ENCODE results near the gene SULT2B1. TPM values are rescaled to one million over a fixed set of nuclear protein-coding genes. Genes with fewer than 3 reads are reported as not detected.
"Not testable (repeated sequence)": the region's sequence is repeated elsewhere in the genome, so short reads cannot be mapped to it uniquely, and the experiment has no call there.

The SULT2B1 gene
- total RNA-seq, 2 donors from 2014 or later = 14.6 to 43.0 TPM

GRCh38 chr19:48568345-48568886, 16.4 kb downstream of the SULT2B1 start:
- WGBS = 5% methylated on average over 14 of the region's 19 CpGs
- DNase-seq (ENCODE audit: low spot score) = peak; percentile 96
- TF ChIP-seq POLR2A (IDR thresholded peaks at IDR 0.05) (peak; percentile 51), CTCF (IDR thresholded peaks at IDR 0.05) (peak in 1 of 4 experiments; percentile 29), POLR2AphosphoS5 (IDR thresholded peaks at IDR 0.05) (peak; percentile 97)

GRCh38 chr19:48569814-48570213, 17.8 kb downstream of the SULT2B1 start:
- Histone ChIP-seq H3K27me3 (replicated peaks; ENCODE audit: insufficient read depth) (no peaks in the 10 kb centered on the region), H3K36me3 (no peaks in the 10 kb centered on the region), H3K4me3 (no peak overlapping the region), H3K4me1 (replicated peaks) (peaks cover 32% of the 10 kb centered on the region), H3K9me3 (no peaks in the 10 kb centered on the region), H3K27ac (peak overlapping the region; percentile 78 to 80)
- TF ChIP-seq CTCF (IDR thresholded peaks at IDR 0.05) = no peak
- TF ChIP-seq POLR2A (IDR thresholded peaks at IDR 0.05) = no peak
- TF ChIP-seq POLR2AphosphoS5 (IDR thresholded peaks at IDR 0.05) = peak; percentile 82
- intact Hi-C loops (cut with DNase I) = no loop called here
- DNase-seq (ENCODE audit: low spot score) = peak; percentile 54
- 36% methylated on average over 11 of the region's 11 CpGs for WGBS

More at GRCh38 chr19:48568345-48568886, 16.4 kb downstream of the SULT2B1 start:
- Histone ChIP-seq H3K27me3 (replicated peaks; ENCODE audit: insufficient read depth) (no peaks in the 10 kb centered on the region), H3K27ac (peak overlapping the region; percentile 82 to 83), H3K36me3 (no peaks in the 10 kb centered on the region), H3K4me1 (replicated peaks) (peaks cover 22% of the 10 kb centered on the region), H3K9me3 (no peaks in the 10 kb centered on the region), H3K4me3 (no peak overlapping the region)
- intact Hi-C loops (cut with DNase I) = no loop called here

GRCh38 chr19:48571378-48572162, 19.6 kb downstream of the SULT2B1 start:
- peak overlapping the region; percentile 78 to 80 for H3K27ac ChIP-seq
- 39% methylated on average over 5 of the region's 5 CpGs for WGBS

DNA sequence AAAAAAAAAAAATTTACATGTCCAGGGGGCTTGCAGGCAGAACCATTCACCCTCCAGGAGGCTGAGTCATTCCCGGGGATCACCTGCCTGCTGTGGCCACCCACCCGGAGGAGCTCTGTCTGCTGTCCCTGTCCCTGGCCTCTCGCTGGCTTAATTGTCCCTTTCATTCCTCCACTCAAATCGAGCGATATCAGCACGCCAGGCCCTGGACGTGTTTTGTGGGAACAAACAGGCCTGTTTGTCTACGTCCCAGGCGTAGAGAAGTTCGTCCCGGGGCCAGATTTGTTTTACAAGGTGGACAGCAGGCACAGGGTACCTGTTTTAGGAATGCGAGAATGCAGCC, 21.2 kb downstream of the SULT2B1 start:
- peaks cover 32% of the 10 kb centered on the region for H3K4me1 ChIP-seq (replicated peaks)
- H3K36me3 ChIP-seq = no peaks in the 10 kb centered on the region
- peak overlapping the region; percentile 80 to 82 for H3K27ac ChIP-seq
- intact Hi-C loops (cut with DNase I) = no loop called here
- peak; percentile 59 for DNase-seq (ENCODE audit: low spot score)
- WGBS = 59% methylated on average over 12 of the region's 12 CpGs
- H3K27me3 ChIP-seq (replicated peaks; ENCODE audit: insufficient read depth) = no peaks in the 10 kb centered on the region
- H3K4me3 ChIP-seq = no peak overlapping the region
- TF ChIP-seq POLR2A (IDR thresholded peaks at IDR 0.05) (no peak), POLR2AphosphoS5 (IDR thresholded peaks at IDR 0.05) (peak; percentile 50)
- no peaks in the 10 kb centered on the region for H3K9me3 ChIP-seq

More at GRCh38 chr19:48571378-48572162, 19.6 kb downstream of the SULT2B1 start:
- DNase-seq (ENCODE audit: low spot score) = peak; percentile 92
- no peaks in the 10 kb centered on the region for H3K27me3 ChIP-seq (replicated peaks; ENCODE audit: insufficient read depth)
- TF ChIP-seq POLR2AphosphoS5 (IDR thresholded peaks at IDR 0.05) (peak; percentile 93), CTCF (IDR thresholded peaks at IDR 0.05) (no peak)
- H3K4me3 ChIP-seq = no peak overlapping the region
- intact Hi-C loops (cut with DNase I) = no loop called here
- peaks cover 32% of the 10 kb centered on the region for H3K4me1 ChIP-seq (replicated peaks)
- H3K36me3 ChIP-seq = no peaks in the 10 kb centered on the region
- H3K9me3 ChIP-seq = no peaks in the 10 kb centered on the region

GRCh38 chr19:48575931-48576622, 24.1 kb downstream of the SULT2B1 start:
- H3K9me3 ChIP-seq = no peaks in the 10 kb centered on the region
- 79% methylated on average over 23 of the region's 23 CpGs for WGBS
- TF ChIP-seq CTCF (IDR thresholded peaks at IDR 0.05) = no peak
- no peak for TF ChIP-seq POLR2AphosphoS5 (IDR thresholded peaks at IDR 0.05)
- no peak for TF ChIP-seq POLR2A (IDR thresholded peaks at IDR 0.05)
- no peaks in the 10 kb centered on the region for H3K36me3 ChIP-seq
- no peaks in the 10 kb centered on the region for H3K27me3 ChIP-seq (replicated peaks; ENCODE audit: insufficient read depth)
- H3K4me3 ChIP-seq = no peak overlapping the region
- DNase-seq (ENCODE audit: low spot score) = no peak
- intact Hi-C loops (cut with DNase I) = no loop called here
- peaks cover 26% of the 10 kb centered on the region for H3K4me1 ChIP-seq (replicated peaks)
- H3K27ac ChIP-seq = no peak overlapping the region

DNA sequence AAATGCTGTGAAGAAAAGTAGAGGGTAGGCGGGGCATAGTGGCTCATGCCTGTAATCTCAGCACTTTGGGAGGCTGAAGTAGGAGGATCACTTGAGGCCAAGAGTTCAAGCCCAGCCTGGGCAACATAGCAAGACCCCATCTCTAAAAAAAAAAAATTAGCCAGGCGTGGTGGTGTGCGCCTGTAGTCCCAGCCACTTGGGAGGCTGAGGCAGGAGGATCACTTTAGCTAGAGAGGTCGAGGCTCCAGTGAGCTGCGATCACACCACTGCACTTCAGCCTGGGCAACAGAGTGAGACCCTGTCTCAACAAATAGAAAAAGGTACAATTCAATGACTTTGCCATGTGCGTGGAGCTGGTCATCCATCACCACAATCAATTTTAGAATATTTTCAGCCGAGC, 25.9 kb downstream of the SULT2B1 start:
- WGBS = 94% methylated on average over 7 of the region's 7 CpGs
- DNase-seq (ENCODE audit: low spot score); H3K4me3 ChIP-seq; H3K9me3 ChIP-seq; intact Hi-C loops (cut with DNase I); H3K27ac ChIP-seq; H3K36me3 ChIP-seq; H3K27me3 ChIP-seq (replicated peaks; ENCODE audit: insufficient read depth): not testable (repeated sequence)
- H3K4me1 ChIP-seq (replicated peaks) = peaks cover 13% of the 10 kb centered on the region

Measured in prostate gland (tissue), 2 donors.